ENCODE results near the gene PGBD1.

Gene PGBD1

DNA sequence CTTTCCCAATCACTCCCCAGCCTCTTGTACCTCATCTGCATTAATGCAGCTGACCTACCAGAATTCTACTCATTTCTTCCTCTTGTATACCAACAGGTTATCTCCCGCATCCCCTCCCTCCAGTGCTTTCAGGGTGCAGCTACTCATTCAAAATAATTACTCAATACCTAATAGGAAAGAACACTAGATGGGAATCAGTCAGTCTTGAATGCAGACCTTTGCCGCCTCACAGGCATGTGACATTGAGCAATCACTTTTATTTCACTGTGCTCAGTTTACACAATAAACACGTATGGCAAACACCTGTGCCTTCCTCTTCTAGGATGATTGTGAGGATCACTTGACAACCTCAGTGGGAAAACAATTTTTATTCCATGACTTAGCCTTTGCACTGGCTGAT lies 41.3 kb downstream of the PGBD1 start:
- FAIRE-seq = no peak
- DNase-seq (ENCODE audit: insufficient read length, low spot score) = no peak
- TF ChIP-seq, protein P1, sequence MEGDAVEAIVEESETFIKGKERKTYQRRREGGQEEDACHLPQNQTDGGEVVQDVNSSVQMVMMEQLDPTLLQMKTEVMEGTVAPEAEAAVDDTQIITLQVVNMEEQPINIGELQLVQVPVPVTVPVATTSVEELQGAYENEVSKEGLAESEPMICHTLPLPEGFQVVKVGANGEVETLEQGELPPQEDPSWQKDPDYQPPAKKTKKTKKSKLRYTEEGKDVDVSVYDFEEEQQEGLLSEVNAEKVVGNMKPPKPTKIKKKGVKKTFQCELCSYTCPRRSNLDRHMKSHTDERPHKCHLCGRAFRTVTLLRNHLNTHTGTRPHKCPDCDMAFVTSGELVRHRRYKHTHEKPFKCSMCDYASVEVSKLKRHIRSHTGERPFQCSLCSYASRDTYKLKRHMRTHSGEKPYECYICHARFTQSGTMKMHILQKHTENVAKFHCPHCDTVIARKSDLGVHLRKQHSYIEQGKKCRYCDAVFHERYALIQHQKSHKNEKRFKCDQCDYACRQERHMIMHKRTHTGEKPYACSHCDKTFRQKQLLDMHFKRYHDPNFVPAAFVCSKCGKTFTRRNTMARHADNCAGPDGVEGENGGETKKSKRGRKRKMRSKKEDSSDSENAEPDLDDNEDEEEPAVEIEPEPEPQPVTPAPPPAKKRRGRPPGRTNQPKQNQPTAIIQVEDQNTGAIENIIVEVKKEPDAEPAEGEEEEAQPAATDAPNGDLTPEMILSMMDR (IDR thresholded peaks at IDR 0.05; ENCODE audit: insufficient read depth, missing control alignments) = no peak

DNA sequence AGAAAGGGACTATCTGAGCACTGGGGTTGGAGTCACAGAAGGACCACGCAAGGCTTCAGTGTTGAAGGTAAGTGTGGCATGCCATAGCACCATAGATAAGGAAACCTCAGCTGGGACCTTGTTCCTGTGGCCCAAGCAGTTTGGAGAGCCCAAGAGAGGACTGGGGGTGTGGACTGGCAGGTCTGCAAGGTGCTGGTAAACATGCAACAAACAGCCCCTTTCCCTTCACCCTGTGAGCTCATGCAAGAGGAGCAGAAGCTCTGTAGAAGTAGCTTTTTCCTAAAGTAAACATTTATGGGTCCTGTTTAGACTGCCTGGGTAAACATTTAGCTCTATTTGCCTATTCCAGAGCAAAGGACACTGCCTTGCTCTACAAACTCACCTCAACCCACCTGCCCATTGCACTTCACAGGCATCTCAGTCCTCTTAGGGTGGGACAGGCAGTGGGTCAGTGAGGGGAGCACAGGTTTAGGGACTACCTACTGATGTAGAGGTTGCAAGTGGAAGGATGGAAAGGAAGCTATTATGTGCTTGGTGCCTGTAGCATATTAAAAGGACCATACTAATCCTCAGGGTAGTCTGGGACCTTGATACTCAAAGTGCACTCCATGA lies 42.5 kb downstream of the PGBD1 start:
- FAIRE-seq (no peak), DNase-seq (ENCODE audit: insufficient read length, low spot score) (no peak)
- TF ChIP-seq, protein P1 (IDR thresholded peaks at IDR 0.05; ENCODE audit: insufficient read depth, missing control alignments) = no peak

DNA sequence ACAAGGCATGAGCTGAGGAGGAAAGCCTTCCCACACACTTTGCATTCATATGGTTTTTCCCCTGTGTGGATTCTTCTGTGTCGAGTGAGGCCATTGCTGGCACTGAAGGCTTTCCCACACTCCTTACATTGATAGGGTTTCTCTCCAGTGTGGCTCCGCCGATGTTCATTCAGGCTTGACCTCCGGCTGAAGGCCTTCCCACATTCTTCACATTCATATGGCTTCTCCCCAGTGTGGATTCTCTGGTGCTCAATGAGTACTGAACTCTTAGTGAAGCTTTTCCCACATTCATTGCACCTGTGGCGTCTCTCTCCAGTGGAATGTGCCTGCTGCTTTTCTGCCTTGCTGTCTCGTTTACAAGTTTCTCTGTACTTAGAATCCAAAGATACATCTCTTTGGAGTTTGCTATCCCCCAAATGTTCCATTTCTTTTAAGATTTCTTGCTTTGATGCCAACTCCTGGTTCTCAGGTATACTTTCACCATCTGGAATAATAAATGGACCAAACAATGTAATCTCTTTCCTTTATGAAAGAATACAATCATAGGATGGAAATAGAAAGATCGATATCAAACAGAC lies 45.1 kb downstream of the PGBD1 start:
- TF ChIP-seq, protein P1 (IDR thresholded peaks at IDR 0.05; ENCODE audit: insufficient read depth, missing control alignments) = no peak
- FAIRE-seq (no peak), DNase-seq (ENCODE audit: insufficient read length, low spot score) (no peak)

DNA sequence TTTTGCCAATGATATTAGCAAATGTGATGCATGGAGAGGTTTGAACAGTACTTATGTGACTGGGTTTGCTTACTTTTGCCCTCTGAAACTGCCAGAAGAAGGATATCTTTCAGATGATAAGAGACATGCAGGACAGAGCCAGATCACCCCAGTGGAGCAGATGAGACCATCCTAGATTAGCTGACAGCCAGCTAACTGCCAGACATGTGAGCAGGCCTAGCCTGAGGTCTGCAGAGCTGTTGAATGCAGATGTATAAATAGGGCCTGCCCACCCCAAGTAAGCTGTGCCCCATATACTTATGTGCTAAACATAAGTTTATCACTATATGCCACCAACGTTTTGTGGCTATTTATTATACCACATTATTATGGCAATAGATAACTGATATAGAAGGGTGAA lies 48.7 kb downstream of the PGBD1 start:
- TF ChIP-seq, protein P1 (IDR thresholded peaks at IDR 0.05; ENCODE audit: insufficient read depth, missing control alignments) = no peak
- DNase-seq (ENCODE audit: insufficient read length, low spot score) = no peak
- FAIRE-seq = no peak

DNA sequence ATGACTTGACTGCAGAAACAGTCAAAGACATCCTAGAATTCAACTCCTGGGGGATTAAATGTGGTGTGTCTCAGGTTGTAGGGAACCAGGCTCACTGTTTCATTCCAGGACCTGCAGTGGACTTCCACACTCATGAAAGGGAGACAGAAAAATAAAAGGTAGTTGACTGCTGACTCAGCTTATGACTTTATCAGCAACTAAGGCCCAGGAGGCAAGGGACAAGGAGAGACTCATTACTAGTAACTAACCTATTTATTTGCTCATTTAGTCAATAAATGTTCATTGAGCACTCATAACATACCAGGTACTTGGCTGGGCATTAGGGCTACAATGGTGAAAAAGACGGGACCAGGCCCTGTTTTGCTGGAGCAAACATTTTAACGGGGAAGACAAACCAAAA lies 51.7 kb downstream of the PGBD1 start:
- TF ChIP-seq, protein P1 (IDR thresholded peaks at IDR 0.05; ENCODE audit: insufficient read depth, missing control alignments) = no peak
- FAIRE-seq = no peak
- DNase-seq (ENCODE audit: insufficient read length, low spot score) = no peak

DNA sequence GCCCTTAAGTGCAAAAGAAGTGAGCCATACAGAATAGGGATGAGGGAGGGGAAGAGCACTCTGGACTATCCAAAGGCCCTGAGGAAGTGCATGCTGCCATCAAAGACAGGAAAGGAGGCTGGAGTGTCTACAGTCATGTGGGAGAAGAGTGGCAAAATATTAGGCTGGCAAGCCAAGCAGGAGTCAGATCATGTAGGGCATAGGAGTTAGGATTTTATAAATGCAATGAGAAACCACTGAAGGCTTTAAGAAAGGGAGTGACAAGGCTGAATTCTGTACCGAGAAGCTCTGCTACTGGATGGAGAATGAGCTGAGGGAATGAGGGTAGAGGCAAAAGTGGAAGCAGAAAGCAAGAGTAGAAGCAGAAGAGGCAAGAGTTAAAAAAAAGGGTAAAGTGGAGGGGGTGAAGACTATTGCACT lies 52.2 kb downstream of the PGBD1 start:
- FAIRE-seq (no peak), DNase-seq (ENCODE audit: insufficient read length, low spot score) (no peak)
- TF ChIP-seq, protein P1 (IDR thresholded peaks at IDR 0.05; ENCODE audit: insufficient read depth, missing control alignments) = no peak

DNA sequence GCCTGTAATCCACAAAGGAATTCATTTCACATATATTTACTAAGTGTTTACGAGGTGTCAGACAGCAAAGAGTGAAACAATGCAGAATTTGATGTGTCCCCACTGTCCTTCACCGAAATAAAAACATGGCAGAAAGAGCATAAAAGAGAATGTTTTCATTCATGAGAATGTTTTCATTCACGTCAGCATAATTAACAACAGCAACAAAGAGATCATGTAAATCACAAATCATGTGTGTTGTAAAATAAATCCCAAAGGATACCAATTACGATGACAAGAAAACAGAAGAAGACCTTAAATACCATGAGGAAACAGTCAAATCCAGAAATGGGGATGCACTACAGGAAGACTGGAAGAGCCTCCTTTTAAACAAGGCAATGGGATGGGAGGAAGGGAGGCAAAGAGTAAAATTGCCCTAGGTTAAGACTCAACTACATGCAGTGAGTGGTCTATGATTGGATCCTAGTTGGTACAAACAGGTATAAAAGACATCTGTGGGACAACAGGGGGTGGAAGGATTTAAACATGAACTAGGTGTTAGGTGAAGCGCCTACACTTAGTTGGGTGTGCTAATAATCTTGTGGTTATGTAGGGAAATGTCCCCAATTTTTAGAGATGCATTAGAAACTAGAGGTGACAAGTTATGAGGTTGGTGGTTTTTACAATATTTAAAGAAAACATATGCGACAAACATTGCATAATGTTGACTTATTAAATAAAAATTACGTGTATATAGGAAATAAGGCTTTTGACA lies 53.1 kb downstream of the PGBD1 start:
- FAIRE-seq (peak; percentile 56), DNase-seq (ENCODE audit: insufficient read length, low spot score) (no peak)
- TF ChIP-seq, protein P1 (IDR thresholded peaks at IDR 0.05; ENCODE audit: insufficient read depth, missing control alignments) = no peak

Data from D721Med (cell line).